ENCODE measurements around the gene GIMAP8.

Gene GIMAP8

GRCh38 chr7:150412016-150412415 is 38.4 kb upstream of the GIMAP8 start:
- DNase-seq: no peak

GRCh38 chr7:150412518-150413488 is 37.6 kb upstream of the GIMAP8 start:
- no peak for DNase-seq

- no peak for DNase-seq
These were observed 36.8 kb upstream of the GIMAP8 start for GRCh38 chr7:150413640-150414081.

GRCh38 chr7:150415161-150416153 is 35.0 kb upstream of the GIMAP8 start:
- DNase-seq: no peak

- DNase-seq: no peak
These were observed 33.2 kb upstream of the GIMAP8 start for GRCh38 chr7:150417239-150417638.

GRCh38 chr7:150417863-150418262 is 32.6 kb upstream of the GIMAP8 start:
- no peak for DNase-seq

- no peak for DNase-seq
These were observed 30.2 kb upstream of the GIMAP8 start for GRCh38 chr7:150420242-150420641.

- DNase-seq: peak; percentile 86 to 91
These were observed 29.3 kb upstream of the GIMAP8 start for GRCh38 chr7:150420987-150421674.

GRCh38 chr7:150421831-150422230 is 28.6 kb upstream of the GIMAP8 start:
- DNase-seq: no peak

- no peak for DNase-seq
These were observed 24.8 kb upstream of the GIMAP8 start for GRCh38 chr7:150425670-150426069.

- DNase-seq: no peak
These were observed 21.6 kb upstream of the GIMAP8 start for GRCh38 chr7:150428671-150429451.

GRCh38 chr7:150429699-150430098 is 20.7 kb upstream of the GIMAP8 start:
- no peak for DNase-seq

GRCh38 chr7:150430465-150431085 is 19.9 kb upstream of the GIMAP8 start:
- DNase-seq: no peak

GRCh38 chr7:150431839-150432658 is 18.4 kb upstream of the GIMAP8 start:
- no peak for DNase-seq

- DNase-seq: no peak
These were observed 17.2 kb upstream of the GIMAP8 start for GRCh38 chr7:150432915-150433892.

GRCh38 chr7:150434240-150434639 is 16.2 kb upstream of the GIMAP8 start:
- no peak for DNase-seq

- DNase-seq: no peak
These were observed 15.4 kb upstream of the GIMAP8 start for GRCh38 chr7:150435047-150435389.

- DNase-seq: no peak
These were observed 14.9 kb upstream of the GIMAP8 start for GRCh38 chr7:150435390-150436073.

- no peak for DNase-seq
These were observed 10.5 kb upstream of the GIMAP8 start for GRCh38 chr7:150439967-150440366.

Measured in stimulated activated CD4-positive, alpha-beta T cell treated with anti-CD3 and anti-CD28 coated beads, Interleukin-2, amount 100 ng/mL, for 48 hours (primary cell).